Neural progenitor cell (in vitro differentiated cells): ENCODE data around the gene VGLL1. TPM values are rescaled to one million over a fixed set of nuclear protein-coding genes. Genes with fewer than 3 reads are reported as not detected.

Source experiments
- DNase-seq: peaks from one replicate; pipeline ENCODE4 v3.0.0-alpha.2; 2016; ENCODE audit warnings: low spot score
- H2AFZ ChIP-seq: fragments of 200-600 bp; sonication (generic); replicated peaks from 2 replicates; pipeline ENCODE4 v1.6.1; 2016; ENCODE audit warnings: antibody characterized with exemption
- H3F3A ChIP-seq: fragments of 200-600 bp; sonication (generic); 2 replicates; pipeline ENCODE4 v1.6.1; 2016; ENCODE audit warnings: antibody characterized with exemption, low read depth
- H3K27ac ChIP-seq: fragments of 200-600 bp; sonication (generic); 2 replicates; pipeline ENCODE4 v1.5.1; 2016; ENCODE audit warnings: mild to moderate bottlenecking
- H3K27me3 ChIP-seq: fragments of 200-600 bp; sonication (generic); 2 replicates; pipeline ENCODE4 v1.6.1; 2016; ENCODE audit warnings: mild to moderate bottlenecking, moderate library complexity
- H3K36me3 ChIP-seq: fragments of 200-600 bp; sonication (generic); 2 replicates; pipeline ENCODE4 v1.5.1; 2016
- H3K4me1 ChIP-seq: fragments of 200-600 bp; sonication (generic); 2 replicates; pipeline ENCODE4 v1.6.1; 2016; ENCODE audit warnings: mixed run types
- H3K4me2 ChIP-seq: fragments of 200-600 bp; sonication (generic); 2 replicates; pipeline ENCODE4 v1.6.1; 2016
- H3K4me3 ChIP-seq: fragments of 200-600 bp; sonication (generic); 2 replicates; pipeline ENCODE4 v1.5.1; 2016
- H3K79me2 ChIP-seq: fragments of 200-600 bp; sonication (generic); 2 replicates; pipeline ENCODE4 v1.6.1; 2016; ENCODE audit warnings: low read depth
- H3K9ac ChIP-seq: fragments of 200-600 bp; sonication (generic); 2 replicates; pipeline ENCODE4 v1.6.1; 2016
- H3K9me3 ChIP-seq: fragments of 200-600 bp; sonication (generic); 2 replicates; pipeline ENCODE4 v1.5.1; 2016; ENCODE audit warnings: low read depth
- H4K20me1 ChIP-seq: fragments of 200-600 bp; sonication (generic); 2 replicates; pipeline ENCODE4 v1.6.1; 2016; ENCODE audit warnings: low read depth
- H3K27ac Mint-ChIP-seq: 3 replicates; pipeline ENCODE4 v1.8.0; 2021; ENCODE audit warnings: mixed read lengths
- H3K27me3 Mint-ChIP-seq: 2 replicates; pipeline ENCODE4 v1.8.0; 2022; ENCODE audit warnings: low read depth, mild to moderate bottlenecking, inconsistent platforms, moderate library complexity, mixed read lengths; ENCODE audit not compliant: insufficient read depth
- H3K36me3 Mint-ChIP-seq: 3 replicates; pipeline ENCODE4 v1.8.0; 2021; ENCODE audit warnings: mixed read lengths
- H3K4me1 Mint-ChIP-seq: 3 replicates; pipeline ENCODE4 v1.8.0; 2021; ENCODE audit warnings: mixed read lengths
- H3K4me3 Mint-ChIP-seq: 3 replicates; pipeline ENCODE4 v1.8.0; 2021; ENCODE audit warnings: mild to moderate bottlenecking, moderate library complexity, mixed read lengths
- H3K9me3 Mint-ChIP-seq: 3 replicates; pipeline ENCODE4 v1.8.0; 2020; ENCODE audit warnings: mixed read lengths
- CTCF ChIP-seq: fragments of 200-600 bp; sonication (generic); IDR thresholded peaks from 2 replicates; pipeline ENCODE4 v1.5.1; 2017; ENCODE audit warnings: antibody characterized with exemption, mild to moderate bottlenecking
- EZH2 ChIP-seq: fragments of 200-600 bp; sonication (generic); IDR thresholded peaks from 2 replicates; pipeline ENCODE4 v1.6.1; 2017; ENCODE audit warnings: antibody characterized with exemption, mild to moderate bottlenecking, moderate library complexity
- EZH2phosphoT487 ChIP-seq: fragments of 200-600 bp; sonication (generic); IDR thresholded peaks from 2 replicates; pipeline ENCODE4 v1.6.1; 2017; ENCODE audit warnings: antibody characterized with exemption
- total RNA-seq: library from RNA; depleted of rRNA; stranded (reverse); fragments of >200 nt; gene quantifications from 2 replicates; pipeline ENCODE4 v1.2.3, GENCODE V29; 2015; ENCODE audit warnings: low replicate concordance

The VGLL1 gene
- total RNA-seq, 1 donor from 2014 or later = not detected

GRCh38 chrX:136587532-136587931, 55.5 kb downstream of the VGLL1 start:
- H3K9me3 ChIP-seq = no peaks in the 10 kb centered on the region
- peaks cover 2% of the 10 kb centered on the region for H3K9me3 Mint-ChIP-seq
- no peaks in the 10 kb centered on the region for H3K27me3 Mint-ChIP-seq
- no peak for DNase-seq
- H3F3A ChIP-seq = no peaks in the 10 kb centered on the region
- no peaks in the 10 kb centered on the region for H3K36me3 ChIP-seq
- H4K20me1 ChIP-seq = no peaks in the 10 kb centered on the region
- H3K4me2 ChIP-seq = no peak overlapping the region
- no peaks in the 10 kb centered on the region for H3K4me1 ChIP-seq
- peaks cover 2% of the 10 kb centered on the region for H3K4me1 Mint-ChIP-seq
- no peaks in the 10 kb centered on the region for H3K79me2 ChIP-seq
- no peak overlapping the region for H3K27ac Mint-ChIP-seq
- no peak overlapping the region for H3K27ac ChIP-seq
- no peak overlapping the region for H3K9ac ChIP-seq
- no peak overlapping the region for H3K4me3 Mint-ChIP-seq
- H3K27me3 ChIP-seq = no peaks in the 10 kb centered on the region
- TF ChIP-seq EZH2phosphoT487 = no peak
- no peak for TF ChIP-seq CTCF
- TF ChIP-seq EZH2 = no peak
- no peak overlapping the region for H3K4me3 ChIP-seq
- H3K36me3 Mint-ChIP-seq = no peaks in the 10 kb centered on the region
- H2AFZ ChIP-seq = no peak overlapping the region

GRCh38 chrX:136588036-136588435, 56.0 kb downstream of the VGLL1 start:
- Histone ChIP-seq H3K79me2 (no peaks in the 10 kb centered on the region), H3K36me3 (no peaks in the 10 kb centered on the region), H3K4me3 (no peak overlapping the region), H2AFZ (no peak overlapping the region), H3K9ac (no peak overlapping the region), H4K20me1 (no peaks in the 10 kb centered on the region), H3K27me3 (no peaks in the 10 kb centered on the region), H3K27ac (no peak overlapping the region), H3K9me3 (no peaks in the 10 kb centered on the region), H3K4me1 (no peaks in the 10 kb centered on the region), H3F3A (no peaks in the 10 kb centered on the region), H3K4me2 (no peak overlapping the region)
- Mint-ChIP-seq H3K27me3 (no peaks in the 10 kb centered on the region), H3K36me3 (no peaks in the 10 kb centered on the region), H3K4me3 (no peak overlapping the region), H3K27ac (no peak overlapping the region), H3K9me3 (peaks cover 2% of the 10 kb centered on the region), H3K4me1 (peaks cover 2% of the 10 kb centered on the region)
- no peak for TF ChIP-seq EZH2
- no peak for DNase-seq

GRCh38 chrX:136589966-136590365, 58.0 kb downstream of the VGLL1 start:
- Histone ChIP-seq H2AFZ (no peak overlapping the region), H4K20me1 (no peaks in the 10 kb centered on the region), H3K36me3 (no peaks in the 10 kb centered on the region), H3K79me2 (no peaks in the 10 kb centered on the region), H3K27ac (no peak overlapping the region), H3K27me3 (no peaks in the 10 kb centered on the region), H3K4me2 (no peak overlapping the region), H3K9me3 (peaks cover 3% of the 10 kb centered on the region), H3F3A (no peaks in the 10 kb centered on the region), H3K9ac (no peak overlapping the region), H3K4me1 (no peaks in the 10 kb centered on the region), H3K4me3 (no peak overlapping the region)
- peaks cover 2% of the 10 kb centered on the region for H3K9me3 Mint-ChIP-seq
- no peaks in the 10 kb centered on the region for H3K27me3 Mint-ChIP-seq
- H3K27ac Mint-ChIP-seq = no peak overlapping the region
- H3K4me3 Mint-ChIP-seq = no peak overlapping the region
- peaks cover 2% of the 10 kb centered on the region for H3K4me1 Mint-ChIP-seq
- H3K36me3 Mint-ChIP-seq = no peaks in the 10 kb centered on the region
- TF ChIP-seq EZH2phosphoT487 = no peak
- TF ChIP-seq CTCF = no peak
- TF ChIP-seq EZH2 = no peak
- DNase-seq = no peak

GRCh38 chrX:136597356-136597755, 65.3 kb downstream of the VGLL1 start:
- Histone ChIP-seq H3K9me3 (peaks cover 3% of the 10 kb centered on the region), H3K4me2 (no peak overlapping the region), H2AFZ (no peak overlapping the region), H3K27ac (no peak overlapping the region), H3K27me3 (no peaks in the 10 kb centered on the region), H3F3A (no peaks in the 10 kb centered on the region), H3K36me3 (no peaks in the 10 kb centered on the region), H3K79me2 (no peaks in the 10 kb centered on the region), H3K4me3 (no peak overlapping the region), H3K4me1 (no peaks in the 10 kb centered on the region), H3K9ac (no peak overlapping the region), H4K20me1 (no peaks in the 10 kb centered on the region)
- no peak for DNase-seq
- peaks cover 4% of the 10 kb centered on the region for H3K9me3 Mint-ChIP-seq
- H3K27ac Mint-ChIP-seq = no peak overlapping the region
- no peaks in the 10 kb centered on the region for H3K27me3 Mint-ChIP-seq
- no peaks in the 10 kb centered on the region for H3K36me3 Mint-ChIP-seq
- H3K4me3 Mint-ChIP-seq = no peak overlapping the region
- TF ChIP-seq EZH2 (no peak), CTCF (no peak), EZH2phosphoT487 (no peak)
- H3K4me1 Mint-ChIP-seq = no peaks in the 10 kb centered on the region
